Activated T-cell treated with anti-CD3 and anti-CD28 coated beads, Interleukin-2, amount 50 U/mL, for 24 hours (primary cell): ENCODE data around the gene CSTB.

Experiments used
- DNase-seq: peaks from one replicate; pipeline ENCODE4 v3.0.0-alpha.2; 2020
- H3K27ac Mint-ChIP-seq: 2 replicates; pipeline ENCODE4 v1.8.0; 2020; ENCODE audit warnings: mild to moderate bottlenecking, mixed read lengths
- H3K27me3 Mint-ChIP-seq: 2 replicates; pipeline ENCODE4 v1.8.0; 2020; ENCODE audit warnings: mixed read lengths
- H3K36me3 Mint-ChIP-seq: 2 replicates; pipeline ENCODE4 v1.8.0; 2020; ENCODE audit warnings: low read depth, mixed read lengths
- H3K4me1 Mint-ChIP-seq: 2 replicates; pipeline ENCODE4 v1.8.0; 2020; ENCODE audit warnings: low read depth, mixed read lengths
- H3K4me3 Mint-ChIP-seq: 2 replicates; pipeline ENCODE4 v1.8.0; 2020; ENCODE audit warnings: mild to moderate bottlenecking, moderate library complexity, mixed read lengths
- H3K9me3 Mint-ChIP-seq: 2 replicates; pipeline ENCODE4 v1.8.0; 2020; ENCODE audit warnings: mixed read lengths

Gene CSTB

GRCh38 chr21:43814215-43815106 lies 38.4 kb upstream of the CSTB start:
- DNase-seq: no peak
- no peak overlapping the region for H3K4me3 Mint-ChIP-seq
- peaks cover 5% of the 10 kb centered on the region for H3K9me3 Mint-ChIP-seq
- peaks cover 10% of the 10 kb centered on the region for H3K36me3 Mint-ChIP-seq
- H3K27me3 Mint-ChIP-seq: no peaks in the 10 kb centered on the region
- peaks cover 8% of the 10 kb centered on the region for H3K4me1 Mint-ChIP-seq
- H3K27ac Mint-ChIP-seq: no peak overlapping the region

- no peak overlapping the region for H3K4me3 Mint-ChIP-seq
- peaks cover 10% of the 10 kb centered on the region for H3K36me3 Mint-ChIP-seq
- peaks cover 8% of the 10 kb centered on the region for H3K4me1 Mint-ChIP-seq
- no peaks in the 10 kb centered on the region for H3K27me3 Mint-ChIP-seq
- peaks cover 2% of the 10 kb centered on the region for H3K9me3 Mint-ChIP-seq
- no peak for DNase-seq
- no peak overlapping the region for H3K27ac Mint-ChIP-seq
These were observed 37.5 kb upstream of the CSTB start for GRCh38 chr21:43813656-43813980.

- no peak for DNase-seq
- Mint-ChIP-seq H3K27me3 (no peaks in the 10 kb centered on the region), H3K4me1 (peaks cover 8% of the 10 kb centered on the region), H3K9me3 (no peaks in the 10 kb centered on the region), H3K36me3 (peaks cover 11% of the 10 kb centered on the region), H3K27ac (no peak overlapping the region), H3K4me3 (no peak overlapping the region)
These were observed 37.0 kb upstream of the CSTB start for GRCh38 chr21:43812957-43813655.

GRCh38 chr21:43812139-43812821 lies 36.2 kb upstream of the CSTB start:
- Mint-ChIP-seq H3K9me3 (no peaks in the 10 kb centered on the region), H3K4me1 (peaks cover 8% of the 10 kb centered on the region), H3K4me3 (no peak overlapping the region), H3K27me3 (no peaks in the 10 kb centered on the region), H3K36me3 (peaks cover 11% of the 10 kb centered on the region), H3K27ac (no peak overlapping the region)
- DNase-seq: no peak

- Mint-ChIP-seq H3K36me3 (peaks cover 17% of the 10 kb centered on the region), H3K9me3 (no peaks in the 10 kb centered on the region), H3K4me3 (no peak overlapping the region), H3K4me1 (peaks cover 8% of the 10 kb centered on the region), H3K27me3 (no peaks in the 10 kb centered on the region), H3K27ac (no peak overlapping the region)
- no peak for DNase-seq
These were observed 35.4 kb upstream of the CSTB start for GRCh38 chr21:43811262-43812105.

GRCh38 chr21:43810505-43811261 lies 34.6 kb upstream of the CSTB start:
- Mint-ChIP-seq H3K27ac (peak overlapping the region; percentile 22), H3K27me3 (no peaks in the 10 kb centered on the region), H3K9me3 (no peaks in the 10 kb centered on the region), H3K4me1 (peaks cover 8% of the 10 kb centered on the region), H3K4me3 (no peak overlapping the region), H3K36me3 (peaks cover 25% of the 10 kb centered on the region)
- DNase-seq: peak; percentile 95

GRCh38 chr21:43809853-43810504 lies 33.9 kb upstream of the CSTB start:
- no peaks in the 10 kb centered on the region for H3K27me3 Mint-ChIP-seq
- DNase-seq: no peak
- no peak overlapping the region for H3K4me3 Mint-ChIP-seq
- H3K36me3 Mint-ChIP-seq: peaks cover 33% of the 10 kb centered on the region
- H3K9me3 Mint-ChIP-seq: no peaks in the 10 kb centered on the region
- H3K27ac Mint-ChIP-seq: no peak overlapping the region
- H3K4me1 Mint-ChIP-seq: peaks cover 8% of the 10 kb centered on the region

GRCh38 chr21:43809346-43809799 lies 33.3 kb upstream of the CSTB start:
- peaks cover 5% of the 10 kb centered on the region for H3K4me1 Mint-ChIP-seq
- no peaks in the 10 kb centered on the region for H3K9me3 Mint-ChIP-seq
- H3K27me3 Mint-ChIP-seq: no peaks in the 10 kb centered on the region
- H3K27ac Mint-ChIP-seq: peak overlapping the region; percentile 44
- H3K36me3 Mint-ChIP-seq: peaks cover 39% of the 10 kb centered on the region
- H3K4me3 Mint-ChIP-seq: no peak overlapping the region
- DNase-seq: no peak

GRCh38 chr21:43808832-43809251 lies 32.7 kb upstream of the CSTB start:
- no peak overlapping the region for H3K27ac Mint-ChIP-seq
- peaks cover 44% of the 10 kb centered on the region for H3K36me3 Mint-ChIP-seq
- no peaks in the 10 kb centered on the region for H3K9me3 Mint-ChIP-seq
- no peak overlapping the region for H3K4me3 Mint-ChIP-seq
- H3K27me3 Mint-ChIP-seq: no peaks in the 10 kb centered on the region
- no peak for DNase-seq
- peaks cover 5% of the 10 kb centered on the region for H3K4me1 Mint-ChIP-seq

GRCh38 chr21:43808367-43808766 lies 32.3 kb upstream of the CSTB start:
- Mint-ChIP-seq H3K4me1 (peaks cover 5% of the 10 kb centered on the region), H3K27me3 (no peaks in the 10 kb centered on the region), H3K9me3 (no peaks in the 10 kb centered on the region), H3K4me3 (no peak overlapping the region), H3K36me3 (peaks cover 49% of the 10 kb centered on the region), H3K27ac (peak overlapping the region; percentile 37)
- DNase-seq: no peak

- Mint-ChIP-seq H3K9me3 (no peaks in the 10 kb centered on the region), H3K27me3 (no peaks in the 10 kb centered on the region), H3K27ac (peak overlapping the region; percentile 82), H3K4me1 (peaks cover 5% of the 10 kb centered on the region), H3K36me3 (peaks cover 71% of the 10 kb centered on the region), H3K4me3 (no peak overlapping the region)
- no peak for DNase-seq
These were observed 30.1 kb upstream of the CSTB start for GRCh38 chr21:43806017-43806710.

- H3K36me3 Mint-ChIP-seq: peaks cover 79% of the 10 kb centered on the region
- no peak overlapping the region for H3K4me3 Mint-ChIP-seq
- peak overlapping the region; percentile 82 for H3K27ac Mint-ChIP-seq
- no peaks in the 10 kb centered on the region for H3K27me3 Mint-ChIP-seq
- no peaks in the 10 kb centered on the region for H3K9me3 Mint-ChIP-seq
- no peaks in the 10 kb centered on the region for H3K4me1 Mint-ChIP-seq
- DNase-seq: no peak
These were observed 29.2 kb upstream of the CSTB start for GRCh38 chr21:43805275-43805800.
